Measurements from ENCODE around the gene SORCS2.

- TF ChIP-seq, protein P1, sequence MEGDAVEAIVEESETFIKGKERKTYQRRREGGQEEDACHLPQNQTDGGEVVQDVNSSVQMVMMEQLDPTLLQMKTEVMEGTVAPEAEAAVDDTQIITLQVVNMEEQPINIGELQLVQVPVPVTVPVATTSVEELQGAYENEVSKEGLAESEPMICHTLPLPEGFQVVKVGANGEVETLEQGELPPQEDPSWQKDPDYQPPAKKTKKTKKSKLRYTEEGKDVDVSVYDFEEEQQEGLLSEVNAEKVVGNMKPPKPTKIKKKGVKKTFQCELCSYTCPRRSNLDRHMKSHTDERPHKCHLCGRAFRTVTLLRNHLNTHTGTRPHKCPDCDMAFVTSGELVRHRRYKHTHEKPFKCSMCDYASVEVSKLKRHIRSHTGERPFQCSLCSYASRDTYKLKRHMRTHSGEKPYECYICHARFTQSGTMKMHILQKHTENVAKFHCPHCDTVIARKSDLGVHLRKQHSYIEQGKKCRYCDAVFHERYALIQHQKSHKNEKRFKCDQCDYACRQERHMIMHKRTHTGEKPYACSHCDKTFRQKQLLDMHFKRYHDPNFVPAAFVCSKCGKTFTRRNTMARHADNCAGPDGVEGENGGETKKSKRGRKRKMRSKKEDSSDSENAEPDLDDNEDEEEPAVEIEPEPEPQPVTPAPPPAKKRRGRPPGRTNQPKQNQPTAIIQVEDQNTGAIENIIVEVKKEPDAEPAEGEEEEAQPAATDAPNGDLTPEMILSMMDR (conservative IDR thresholded peaks at IDR 0.05; ENCODE audit: low read depth, low read length), result no peak
- TF ChIP-seq POLR2A (IDR thresholded peaks at IDR 0.05; ENCODE audit: low read depth, low read length) (no peak), RCOR1 (IDR thresholded peaks at IDR 0.05; ENCODE audit: insufficient replicate concordance, low read length) (no peak), RFX5 (IDR thresholded peaks at IDR 0.05; ENCODE audit: low read depth, low read length) (no peak), ELK1 (IDR thresholded peaks at IDR 0.05; ENCODE audit: borderline replicate concordance, low read depth, low read length) (no peak), MAFK (IDR thresholded peaks at IDR 0.05; ENCODE audit: low read depth, low read length) (no peak)
Measured at GRCh38 chr4:7213807-7214206, 21.5 kb downstream of the SORCS2 start.
